A549 treated with AZD2906 at 1 μM for 4 hours (cell line): ENCODE measurements around the gene WNT3A. TPM values are rescaled to one million over a fixed set of nuclear protein-coding genes. Genes with fewer than 3 reads are reported as not detected.

Experiments
- total RNA-seq: library from RNA; stranded (reverse); fragments of 200-300 nt; extraction: Qiagen RNA extraction; gene quantifications from 5 replicates; pipeline ENCODE4 v1.2.3, GENCODE V29; 2022

The WNT3A gene, protein sequence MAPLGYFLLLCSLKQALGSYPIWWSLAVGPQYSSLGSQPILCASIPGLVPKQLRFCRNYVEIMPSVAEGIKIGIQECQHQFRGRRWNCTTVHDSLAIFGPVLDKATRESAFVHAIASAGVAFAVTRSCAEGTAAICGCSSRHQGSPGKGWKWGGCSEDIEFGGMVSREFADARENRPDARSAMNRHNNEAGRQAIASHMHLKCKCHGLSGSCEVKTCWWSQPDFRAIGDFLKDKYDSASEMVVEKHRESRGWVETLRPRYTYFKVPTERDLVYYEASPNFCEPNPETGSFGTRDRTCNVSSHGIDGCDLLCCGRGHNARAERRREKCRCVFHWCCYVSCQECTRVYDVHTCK
- 0.05 TPM in 2 of 5 replicates, not detected in the others for total RNA-seq

GRCh38 chr1:228006786-228007048 lies at the start of gene WNT3A:
Gene WNT3A (plus strand): TSS chr1:228006998. CDS start chr1:228007129, 131 bp downstream.

GRCh38 chr1:228082214-228082917 lies 75.6 kb downstream of the WNT3A start, which contains the start of gene ARF1:
Gene ARF1 (plus strand): TSS chr1:228082708. CDS start chr1:228097115, 14,407 bp downstream.

GRCh38 chr1:228102791-228103620 lies 96.2 kb downstream of the WNT3A start, which contains the start of gene C1orf35:
Gene C1orf35 (minus strand): TSS chr1:228103325. CDS start chr1:228103227, 98 bp downstream.

DNA sequence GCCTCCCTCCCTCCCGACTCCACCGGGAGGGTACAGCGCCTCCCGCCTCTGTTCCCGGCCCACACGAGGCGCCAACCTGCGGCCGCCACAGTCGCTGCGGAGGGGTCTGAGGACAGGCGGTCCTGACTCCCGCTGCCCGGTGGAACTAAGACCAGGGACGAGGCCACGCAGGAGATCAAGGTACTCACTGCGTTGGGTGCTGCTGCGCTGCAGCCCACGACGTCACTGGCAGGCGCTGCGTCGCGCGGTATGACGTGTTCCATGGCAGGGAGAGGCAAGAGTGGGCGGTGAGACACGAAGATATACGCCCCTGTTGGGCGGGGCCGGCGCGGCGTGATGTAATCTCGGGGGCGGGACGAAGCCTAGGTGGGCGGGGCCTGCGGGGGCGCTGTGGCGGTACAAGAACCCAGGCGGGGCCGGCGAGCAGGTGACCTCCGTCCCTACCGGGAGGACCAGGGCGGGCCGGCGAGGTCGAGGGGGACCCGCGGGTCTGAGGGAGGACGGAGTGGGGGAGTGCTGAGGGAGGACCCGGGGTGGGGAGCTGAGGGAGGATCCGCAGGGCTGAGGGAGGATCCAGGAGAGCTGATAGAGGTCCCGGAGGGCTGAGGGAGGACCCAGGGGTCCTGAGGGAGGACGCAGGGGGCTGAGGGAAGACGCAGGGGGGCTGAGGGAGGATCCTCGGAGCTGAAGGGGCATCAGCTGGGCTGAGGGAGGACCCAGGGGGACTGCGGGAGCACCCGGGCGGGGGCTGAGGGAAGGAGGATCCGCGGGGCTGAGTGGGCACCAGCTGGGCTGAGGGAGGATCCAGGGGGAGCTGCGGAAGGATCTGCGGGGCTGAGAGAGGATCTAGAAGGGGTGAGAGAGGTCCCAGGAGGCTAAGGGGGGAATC lies 102.5 kb downstream of the WNT3A start, which contains the start of gene MRPL55:
Gene MRPL55 (minus strand): TSS at position 227 of the 889 bp plus-strand sequence. CDS start 1,039 bp downstream, outside the sequence.

Other genes with a start within 250 kb of the WNT3A start
- gene PRSS38, start 191.3 kb upstream of the WNT3A start, total RNA-seq, result not detected in 5 replicates
- 6.0 to 7.9 TPM (median 6.9 TPM) in 5 replicates for gene WNT9A, start 59.1 kb upstream of the WNT3A start, total RNA-seq
- 403 to 452 TPM (median 450 TPM) in 5 replicates for gene ARF1, start 75.7 kb downstream of the WNT3A start, total RNA-seq
- gene C1orf35, start 96.3 kb downstream of the WNT3A start, total RNA-seq, result 28.2 to 39.9 TPM (median 38.8 TPM) in 5 replicates
- gene MRPL55, start 102.3 kb downstream of the WNT3A start, total RNA-seq, result 58.1 to 87.8 TPM (median 86.7 TPM) in 5 replicates
- gene GUK1, start 133.3 kb downstream of the WNT3A start, total RNA-seq, result 122 to 161 TPM (median 151 TPM) in 5 replicates
- 0.34 to 0.54 TPM (median 0.46 TPM) in 5 replicates for gene GJC2, start 142.9 kb downstream of the WNT3A start, total RNA-seq
- gene IBA57, start 158.8 kb downstream of the WNT3A start, total RNA-seq, result 3.1 to 7.3 TPM (median 5.9 TPM) in 5 replicates
- 2.9 to 6.1 TPM (median 4.1 TPM) in 5 replicates for gene OBSCN, start 201.0 kb downstream of the WNT3A start, total RNA-seq